ENCODE results near the gene TMEM234.

Gene TMEM234

GRCh38 chr1:32195972-32196823, 26.0 kb downstream of the TMEM234 start:
- Histone ChIP-seq H3K9me2 (replicated peaks; ENCODE audit: insufficient read depth, low read length) (no peaks in the 10 kb centered on the region), H3F3A (ENCODE audit: insufficient read depth, low read length) (peaks cover 25% of the 10 kb centered on the region), H3K4me2 (ENCODE audit: low read depth, low read length) (0 out of 2 replicates have a peak overlapping the region, but pooled peaks have one; percentile 8), H3K9ac (ENCODE audit: low read length) (no peak overlapping the region), H3K4me1 (ENCODE audit: low read length) (peaks cover 45% of the 10 kb centered on the region), H4K20me1 (ENCODE audit: insufficient read depth, low read length) (peaks cover 22% of the 10 kb centered on the region), H3K9me3 (replicated peaks; ENCODE audit: insufficient read depth, low read length) (no peaks in the 10 kb centered on the region), H3K79me2 (ENCODE audit: low read length) (peaks cover 7% of the 10 kb centered on the region; the same call in 1 of the 2 replicates), H3K27me3 (replicated peaks; ENCODE audit: insufficient read depth, low read length) (0 out of 2 replicates have a peak, but pooled peaks cover 3% of the 10 kb centered on the region), H2AFZ (ENCODE audit: low read length) (no peak overlapping the region), H3K4me3 (ENCODE audit: low read length) (no peak overlapping the region), H3K27ac (ENCODE audit: low read length) (no peak overlapping the region), H3K36me3 (replicated peaks; ENCODE audit: insufficient read depth, low read length) (peaks cover 20% of the 10 kb centered on the region)
- DNase-seq: peak; percentile 72
- no peak for TF ChIP-seq EZH2phosphoT487 (IDR thresholded peaks at IDR 0.05; ENCODE audit: low read length)
- no peak for TF ChIP-seq EZH2 (optimal IDR thresholded peaks at IDR 0.05; ENCODE audit: low read depth, low read length)
- no peak for TF ChIP-seq CTCF (IDR thresholded peaks at IDR 0.05; ENCODE audit: low read length)

- H3K4me2 ChIP-seq (ENCODE audit: low read depth, low read length): no peak overlapping the region
- H3K9me2 ChIP-seq (replicated peaks; ENCODE audit: insufficient read depth, low read length): no peaks in the 10 kb centered on the region
- H4K20me1 ChIP-seq (ENCODE audit: insufficient read depth, low read length): peaks cover 22% of the 10 kb centered on the region
Observed at GRCh38 chr1:32195531-32195930, 26.6 kb downstream of the TMEM234 start.

DNA sequence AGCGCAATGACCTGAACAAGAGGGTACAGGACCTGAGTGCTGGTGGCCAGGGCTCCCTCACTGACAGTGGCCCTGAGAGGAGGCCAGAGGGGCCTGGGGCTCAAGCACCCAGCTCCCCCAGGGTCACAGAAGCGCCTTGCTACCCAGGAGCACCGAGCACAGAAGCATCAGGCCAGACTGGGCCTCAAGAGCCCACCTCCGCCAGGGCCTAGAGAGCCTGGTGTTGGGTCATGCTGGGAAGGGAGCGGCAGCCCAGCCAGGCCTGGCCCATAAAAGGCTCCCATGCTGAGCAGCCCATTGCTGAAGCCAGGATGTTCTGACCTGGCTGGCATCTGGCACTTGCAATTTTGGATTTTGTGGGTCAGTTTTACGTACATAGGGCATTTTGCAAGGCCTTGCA, 27.2 kb downstream of the TMEM234 start:
- peaks cover 21% of the 10 kb centered on the region for H4K20me1 ChIP-seq (ENCODE audit: insufficient read depth, low read length)

More at GRCh38 chr1:32195531-32195930, 26.6 kb downstream of the TMEM234 start:
- H3K4me1 ChIP-seq (ENCODE audit: low read length): peaks cover 39% of the 10 kb centered on the region
- no peak overlapping the region for H3K27ac ChIP-seq (ENCODE audit: low read length)
- H2AFZ ChIP-seq (ENCODE audit: low read length): no peak overlapping the region
- H3F3A ChIP-seq (ENCODE audit: insufficient read depth, low read length): peaks cover 25% of the 10 kb centered on the region
- H3K36me3 ChIP-seq (replicated peaks; ENCODE audit: insufficient read depth, low read length): peaks cover 22% of the 10 kb centered on the region
- no peak overlapping the region for H3K9ac ChIP-seq (ENCODE audit: low read length)
- peaks cover 8% of the 10 kb centered on the region; the same call in 1 of the 2 replicates for H3K79me2 ChIP-seq (ENCODE audit: low read length)
- no peak overlapping the region for H3K4me3 ChIP-seq (ENCODE audit: low read length)
- DNase-seq: no peak
- no peaks in the 10 kb centered on the region for H3K9me3 ChIP-seq (replicated peaks; ENCODE audit: insufficient read depth, low read length)
- 0 out of 2 replicates have a peak, but pooled peaks cover 3% of the 10 kb centered on the region for H3K27me3 ChIP-seq (replicated peaks; ENCODE audit: insufficient read depth, low read length)
- no peak for TF ChIP-seq CTCF (IDR thresholded peaks at IDR 0.05; ENCODE audit: low read length)
- TF ChIP-seq EZH2 (optimal IDR thresholded peaks at IDR 0.05; ENCODE audit: low read depth, low read length): no peak
- TF ChIP-seq EZH2phosphoT487 (IDR thresholded peaks at IDR 0.05; ENCODE audit: low read length): no peak

More for the DNA sequence above, 27.2 kb downstream of the TMEM234 start:
- H3K4me1 ChIP-seq (ENCODE audit: low read length): peaks cover 34% of the 10 kb centered on the region
- no peak overlapping the region for H3K4me3 ChIP-seq (ENCODE audit: low read length)
- peaks cover 8% of the 10 kb centered on the region; the same call in 1 of the 2 replicates for H3K79me2 ChIP-seq (ENCODE audit: low read length)
- no peak for TF ChIP-seq EZH2 (optimal IDR thresholded peaks at IDR 0.05; ENCODE audit: low read depth, low read length)
- no peak for TF ChIP-seq CTCF (IDR thresholded peaks at IDR 0.05; ENCODE audit: low read length)
- TF ChIP-seq EZH2phosphoT487 (IDR thresholded peaks at IDR 0.05; ENCODE audit: low read length): no peak
- no peaks in the 10 kb centered on the region for H3K9me2 ChIP-seq (replicated peaks; ENCODE audit: insufficient read depth, low read length)
- no peaks in the 10 kb centered on the region for H3K9me3 ChIP-seq (replicated peaks; ENCODE audit: insufficient read depth, low read length)
- no peak overlapping the region for H3K9ac ChIP-seq (ENCODE audit: low read length)
- H3K36me3 ChIP-seq (replicated peaks; ENCODE audit: insufficient read depth, low read length): peaks cover 22% of the 10 kb centered on the region
- H3K27ac ChIP-seq (ENCODE audit: low read length): no peak overlapping the region
- DNase-seq: no peak
- 0 out of 2 replicates have a peak, but pooled peaks cover under 1% of the 10 kb centered on the region for H3K27me3 ChIP-seq (replicated peaks; ENCODE audit: insufficient read depth, low read length)
- H3K4me2 ChIP-seq (ENCODE audit: low read depth, low read length): no peak overlapping the region
- H2AFZ ChIP-seq (ENCODE audit: low read length): no peak overlapping the region
- H3F3A ChIP-seq (ENCODE audit: insufficient read depth, low read length): peaks cover 19% of the 10 kb centered on the region
